SU-DHL-6 (cell line): ENCODE results near the gene SLC39A11.

Experiments used
- CTCF ChIP-seq: fragments of 200-600 bp; sonication (generic); IDR thresholded peaks from one replicate; pipeline ENCODE4 v1.5.1; 2017; ENCODE audit warnings: antibody characterized with exemption, mild to moderate bottlenecking, low read length, moderate library complexity; ENCODE audit not compliant: insufficient read depth, poor library complexity, severe bottlenecking
- EZH2phosphoT487 ChIP-seq: fragments of 200-600 bp; sonication (generic), shearing (Covaris generic); conservative IDR thresholded peaks from 2 replicates; pipeline ENCODE4 v1.6.1; 2018; ENCODE audit warnings: mild to moderate bottlenecking, antibody characterized with exemption, low read length, moderate library complexity, mixed read lengths

GRCh38 chr17:72804949-72805707 is 287.4 kb downstream of the SLC39A11 start:
- no peak for TF ChIP-seq CTCF
- no peak for TF ChIP-seq EZH2phosphoT487
